ENCODE measurements around the gene SLX1B.
"Not testable (repeated sequence)": the region's sequence is repeated elsewhere in the genome, so short reads cannot be mapped to it uniquely, and the experiment has no call there.

DNA sequence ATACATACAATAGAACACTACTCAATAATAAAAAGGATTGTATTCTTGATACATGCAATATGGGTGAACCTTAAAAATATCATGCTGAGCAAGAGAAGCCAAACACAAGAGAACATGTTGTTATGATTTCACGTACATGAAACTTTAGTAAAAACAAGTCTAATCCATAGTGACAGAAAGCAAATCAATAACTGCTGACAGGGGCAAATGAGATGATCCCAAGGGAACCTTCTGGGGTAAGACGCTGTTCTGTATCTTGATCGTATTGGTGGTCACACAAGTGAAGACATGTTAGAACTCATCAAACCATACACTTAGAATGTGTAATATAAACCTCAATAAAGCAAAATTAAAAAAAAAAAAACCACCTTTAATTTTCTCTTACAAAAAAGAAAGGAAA lies 28.9 kb upstream of the SLX1B start:
- not testable (repeated sequence) for TF ChIP-seq ZNF155 (tag by site-specific recombination; IDR thresholded peaks at IDR 0.05); ZNF660 (tag by site-specific recombination; IDR thresholded peaks at IDR 0.05); ZNF776 (tag by site-specific recombination; IDR thresholded peaks at IDR 0.05; ENCODE audit: borderline replicate concordance); ZNF24 (tag by site-specific recombination; IDR thresholded peaks at IDR 0.05); ZNF777 (tag by site-specific recombination; IDR thresholded peaks at IDR 0.05; ENCODE audit: borderline replicate concordance)
- TF ChIP-seq, protein P1, sequence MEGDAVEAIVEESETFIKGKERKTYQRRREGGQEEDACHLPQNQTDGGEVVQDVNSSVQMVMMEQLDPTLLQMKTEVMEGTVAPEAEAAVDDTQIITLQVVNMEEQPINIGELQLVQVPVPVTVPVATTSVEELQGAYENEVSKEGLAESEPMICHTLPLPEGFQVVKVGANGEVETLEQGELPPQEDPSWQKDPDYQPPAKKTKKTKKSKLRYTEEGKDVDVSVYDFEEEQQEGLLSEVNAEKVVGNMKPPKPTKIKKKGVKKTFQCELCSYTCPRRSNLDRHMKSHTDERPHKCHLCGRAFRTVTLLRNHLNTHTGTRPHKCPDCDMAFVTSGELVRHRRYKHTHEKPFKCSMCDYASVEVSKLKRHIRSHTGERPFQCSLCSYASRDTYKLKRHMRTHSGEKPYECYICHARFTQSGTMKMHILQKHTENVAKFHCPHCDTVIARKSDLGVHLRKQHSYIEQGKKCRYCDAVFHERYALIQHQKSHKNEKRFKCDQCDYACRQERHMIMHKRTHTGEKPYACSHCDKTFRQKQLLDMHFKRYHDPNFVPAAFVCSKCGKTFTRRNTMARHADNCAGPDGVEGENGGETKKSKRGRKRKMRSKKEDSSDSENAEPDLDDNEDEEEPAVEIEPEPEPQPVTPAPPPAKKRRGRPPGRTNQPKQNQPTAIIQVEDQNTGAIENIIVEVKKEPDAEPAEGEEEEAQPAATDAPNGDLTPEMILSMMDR (tag by site-specific recombination; IDR thresholded peaks at IDR 0.05), result not testable (repeated sequence)
- TF ChIP-seq, protein P2, sequence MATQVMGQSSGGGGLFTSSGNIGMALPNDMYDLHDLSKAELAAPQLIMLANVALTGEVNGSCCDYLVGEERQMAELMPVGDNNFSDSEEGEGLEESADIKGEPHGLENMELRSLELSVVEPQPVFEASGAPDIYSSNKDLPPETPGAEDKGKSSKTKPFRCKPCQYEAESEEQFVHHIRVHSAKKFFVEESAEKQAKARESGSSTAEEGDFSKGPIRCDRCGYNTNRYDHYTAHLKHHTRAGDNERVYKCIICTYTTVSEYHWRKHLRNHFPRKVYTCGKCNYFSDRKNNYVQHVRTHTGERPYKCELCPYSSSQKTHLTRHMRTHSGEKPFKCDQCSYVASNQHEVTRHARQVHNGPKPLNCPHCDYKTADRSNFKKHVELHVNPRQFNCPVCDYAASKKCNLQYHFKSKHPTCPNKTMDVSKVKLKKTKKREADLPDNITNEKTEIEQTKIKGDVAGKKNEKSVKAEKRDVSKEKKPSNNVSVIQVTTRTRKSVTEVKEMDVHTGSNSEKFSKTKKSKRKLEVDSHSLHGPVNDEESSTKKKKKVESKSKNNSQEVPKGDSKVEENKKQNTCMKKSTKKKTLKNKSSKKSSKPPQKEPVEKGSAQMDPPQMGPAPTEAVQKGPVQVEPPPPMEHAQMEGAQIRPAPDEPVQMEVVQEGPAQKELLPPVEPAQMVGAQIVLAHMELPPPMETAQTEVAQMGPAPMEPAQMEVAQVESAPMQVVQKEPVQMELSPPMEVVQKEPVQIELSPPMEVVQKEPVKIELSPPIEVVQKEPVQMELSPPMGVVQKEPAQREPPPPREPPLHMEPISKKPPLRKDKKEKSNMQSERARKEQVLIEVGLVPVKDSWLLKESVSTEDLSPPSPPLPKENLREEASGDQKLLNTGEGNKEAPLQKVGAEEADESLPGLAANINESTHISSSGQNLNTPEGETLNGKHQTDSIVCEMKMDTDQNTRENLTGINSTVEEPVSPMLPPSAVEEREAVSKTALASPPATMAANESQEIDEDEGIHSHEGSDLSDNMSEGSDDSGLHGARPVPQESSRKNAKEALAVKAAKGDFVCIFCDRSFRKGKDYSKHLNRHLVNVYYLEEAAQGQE (tag by site-specific recombination; IDR thresholded peaks at IDR 0.05), result not testable (repeated sequence)

Data from HEK293 (cell line).